H9 (cell line): ENCODE data around the gene ADGRG1. TPM values are rescaled to one million over a fixed set of nuclear protein-coding genes. Genes with fewer than 3 reads are reported as not detected.

Source experiments
- DNase-seq: peaks from one replicate; pipeline ENCODE4 v3.0.0-alpha.2; 2017
- H2AFZ ChIP-seq: one replicate; pipeline ENCODE4 v1.6.1; 2013; ENCODE audit warnings: mild to moderate bottlenecking, low read length, control low read depth, moderate library complexity
- H2AK5ac ChIP-seq: 2 replicates; pipeline ENCODE4 v1.6.1; 2013; ENCODE audit warnings: low read length, control low read depth, mixed read lengths; ENCODE audit not compliant: insufficient read length
- H2BK120ac ChIP-seq: one replicate; pipeline ENCODE4 v1.6.1; 2013; ENCODE audit warnings: low read depth, mild to moderate bottlenecking, low read length, control low read depth, inconsistent platforms; ENCODE audit not compliant: poor library complexity, severe bottlenecking
- H2BK12ac ChIP-seq: 2 replicates; pipeline ENCODE4 v1.6.1; 2013; ENCODE audit warnings: low read length, control low read depth, mixed read lengths, low read depth; ENCODE audit not compliant: insufficient read length
- H2BK15ac ChIP-seq: 2 replicates; pipeline ENCODE4 v1.6.1; 2013; ENCODE audit warnings: low read depth, low read length, control low read depth
- H2BK20ac ChIP-seq: one replicate; pipeline ENCODE4 v1.6.1; 2013; ENCODE audit warnings: low read depth, mild to moderate bottlenecking, low read length, control low read depth, inconsistent platforms; ENCODE audit not compliant: poor library complexity, severe bottlenecking
- H2BK5ac ChIP-seq: 2 replicates; pipeline ENCODE4 v1.6.1; 2013; ENCODE audit warnings: low read length, control low read depth, mixed read lengths; ENCODE audit not compliant: insufficient read length
- H3K14ac ChIP-seq: 2 replicates; pipeline ENCODE4 v1.6.1; 2013; ENCODE audit warnings: low read length, control low read depth; ENCODE audit not compliant: insufficient read depth
- H3K18ac ChIP-seq: 2 replicates; pipeline ENCODE4 v1.6.1; 2013; ENCODE audit warnings: low read depth, mild to moderate bottlenecking, mixed read lengths, low read length, control low read depth; ENCODE audit not compliant: insufficient read length
- H3K23ac ChIP-seq: 2 replicates; pipeline ENCODE4 v1.6.1; 2013; ENCODE audit warnings: low read length, control low read depth, mixed read lengths, low read depth; ENCODE audit not compliant: insufficient read length
- H3K23me2 ChIP-seq: 2 replicates; pipeline ENCODE4 v1.6.1; 2013; ENCODE audit warnings: low read depth, mild to moderate bottlenecking, mixed read lengths, low read length, control low read depth; ENCODE audit not compliant: insufficient read length, poor library complexity, severe bottlenecking
- H3K27ac ChIP-seq: 2 replicates; pipeline ENCODE4 v1.5.1; 2013; ENCODE audit warnings: low read length, control low read depth, mixed read lengths, low read depth; ENCODE audit not compliant: insufficient read length
- H3K27me3 ChIP-seq: 2 replicates; pipeline ENCODE4 v1.6.1; 2013; ENCODE audit warnings: low read length, control low read depth, inconsistent platforms; ENCODE audit not compliant: insufficient read depth
- H3K4ac ChIP-seq: 2 replicates; pipeline ENCODE4 v1.6.1; 2013; ENCODE audit warnings: low read depth, mild to moderate bottlenecking, control low read depth, inconsistent platforms, low read length, moderate library complexity
- H3K4me1 ChIP-seq: 2 replicates; pipeline ENCODE4 v1.6.1; 2013; ENCODE audit warnings: low read length, control low read depth, inconsistent platforms; ENCODE audit not compliant: insufficient read depth
- H3K4me2 ChIP-seq: 2 replicates; pipeline ENCODE4 v1.6.1; 2013; ENCODE audit warnings: low read length, control low read depth, mixed read lengths; ENCODE audit not compliant: insufficient read length, insufficient read depth
- H3K56ac ChIP-seq: 2 replicates; pipeline ENCODE4 v1.6.1; 2013; ENCODE audit warnings: low read depth, mild to moderate bottlenecking, mixed read lengths, low read length, control low read depth; ENCODE audit not compliant: insufficient read length
- H3K79me1 ChIP-seq: 2 replicates; pipeline ENCODE4 v1.6.1; 2013; ENCODE audit warnings: low read depth, mild to moderate bottlenecking, moderate library complexity, low read length, control low read depth, inconsistent platforms; ENCODE audit not compliant: insufficient read depth, poor library complexity, severe bottlenecking
- H3K79me2 ChIP-seq: 2 replicates; pipeline ENCODE4 v1.6.1; 2013; ENCODE audit warnings: low read length, control low read depth, inconsistent platforms; ENCODE audit not compliant: insufficient read depth
- H3K9ac ChIP-seq: 2 replicates; pipeline ENCODE4 v1.6.1; 2013; ENCODE audit warnings: low read length, control low read depth, mixed read lengths; ENCODE audit not compliant: insufficient read length; ENCODE audit errors: extremely low read depth
- H3K9me3 ChIP-seq: one replicate; pipeline ENCODE4 v1.6.1; 2013; ENCODE audit warnings: low read depth, low read length, inconsistent platforms; ENCODE audit not compliant: control insufficient read depth
- H3T11ph ChIP-seq: one replicate; pipeline ENCODE4 v1.6.1; 2013; ENCODE audit warnings: mild to moderate bottlenecking, low read length, control low read depth, inconsistent platforms
- H4K20me1 ChIP-seq: one replicate; pipeline ENCODE4 v1.6.1; 2013; ENCODE audit not compliant: control insufficient read depth, insufficient read length, insufficient read depth
- H4K5ac ChIP-seq: 2 replicates; pipeline ENCODE4 v1.6.1; 2013; ENCODE audit warnings: low read depth, mild to moderate bottlenecking, mixed read lengths, low read length, control low read depth; ENCODE audit not compliant: insufficient read length
- H4K8ac ChIP-seq: replicated peaks from 2 replicates; pipeline ENCODE4 v1.6.1; 2013; ENCODE audit warnings: low read length, control low read depth, mixed read lengths, low read depth; ENCODE audit not compliant: insufficient read length
- H4K91ac ChIP-seq: 2 replicates; pipeline ENCODE4 v1.6.1; 2013; ENCODE audit warnings: low read depth, mild to moderate bottlenecking, moderate library complexity, mixed read lengths, low read length, control low read depth; ENCODE audit not compliant: insufficient read length
- H3K27ac Mint-ChIP-seq, 3 experiments: 2 replicates in 2 of 3; 3 replicates in 1 of 3; pipeline ENCODE4 v1.8.0; 2020 to 2021; ENCODE audit warnings: mixed read lengths in 3 of 3, mild to moderate bottlenecking in 1 of 3, moderate library complexity in 1 of 3
- H3K27me3 Mint-ChIP-seq: 2 replicates; pipeline ENCODE4 v1.8.0; 2021; ENCODE audit warnings: low read depth, mild to moderate bottlenecking, moderate library complexity, mixed read lengths
- H3K36me3 Mint-ChIP-seq, 3 experiments: 2 replicates in 2 of 3; 3 replicates in 1 of 3; pipeline ENCODE4 v1.8.0; 2020 to 2021; ENCODE audit warnings: low read depth in 3 of 3, mixed read lengths in 3 of 3; ENCODE audit not compliant: insufficient read depth in 1 of 3
- H3K4me1 Mint-ChIP-seq, 2 experiments: 2 replicates each; pipeline ENCODE4 v1.8.0; 2020; ENCODE audit warnings: mixed read lengths in 2 of 2
- H3K4me3 Mint-ChIP-seq, 2 experiments: 2 replicates in 1 of 2; 3 replicates in 1 of 2; pipeline ENCODE4 v1.8.0; 2020 to 2021; ENCODE audit warnings: mild to moderate bottlenecking in 2 of 2, mixed read lengths in 2 of 2, moderate library complexity in 1 of 2
- H3K9me3 Mint-ChIP-seq, 2 experiments: 2 replicates in 1 of 2; 3 replicates in 1 of 2; pipeline ENCODE4 v1.8.0; 2020; ENCODE audit warnings: mild to moderate bottlenecking in 2 of 2, mixed read lengths in 2 of 2, moderate library complexity in 1 of 2
- CTCF ChIP-seq: fragments of 200-600 bp; sonication (generic); conservative IDR thresholded peaks from 3 replicates; pipeline ENCODE4 v1.8.0; 2021; ENCODE audit warnings: antibody characterized with exemption, mild to moderate bottlenecking
- WGBS: extraction: QIAGEN DNeasy Blood & Tissue Kit; methylation state at CpG from one replicate; pipeline ENCODE4 v1.1.7; 2013; ENCODE audit warnings: missing lambda C conversion rate, low lambda C conversion rate, mixed read lengths; ENCODE audit not compliant: insufficient read length; ENCODE audit errors: extremely low coverage; 5-methylcytosine and 5-hydroxymethylcytosine counted together
- total RNA-seq: library from RNA; stranded (reverse); gene quantifications from 2 replicates; pipeline ENCODE4 v1.2.1, GENCODE V29; 2021

ADGRG1 gene
- total RNA-seq, 1 experiment from 2014 or later = 1.1 TPM

- H3K4me1 Mint-ChIP-seq = peaks cover 6% of the 10 kb centered on the region in 2 experiments
- Histone ChIP-seq H2BK20ac (no peak overlapping the region), H3K4me1 (no peaks in the 10 kb centered on the region), H3K18ac (no peak overlapping the region), H3K27ac (no peak overlapping the region), H3K27me3 (no peaks in the 10 kb centered on the region), H3K4me2 (no peak overlapping the region), H2BK120ac (no peak overlapping the region), H3T11ph (no peak overlapping the region), H4K20me1 (no peaks in the 10 kb centered on the region), H2AFZ (no peak overlapping the region), H3K9me3 (no peaks in the 10 kb centered on the region), H3K56ac (no peak overlapping the region), H3K4ac (no peak overlapping the region), H3K9ac (no peak overlapping the region), H3K79me2 (no peaks in the 10 kb centered on the region), H4K8ac (no peak overlapping the region), H2BK12ac (no peak overlapping the region), H2BK15ac (no peak overlapping the region), H3K23ac (no peak overlapping the region), H2BK5ac (no peak overlapping the region), H3K79me1 (no peaks in the 10 kb centered on the region), H4K5ac (no peak overlapping the region), H4K91ac (no peak overlapping the region), H2AK5ac (no peak overlapping the region), H3K14ac (no peak overlapping the region; the same call in 1 of the 2 replicates), H3K23me2 (no peaks in the 10 kb centered on the region)
- H3K27me3 Mint-ChIP-seq = peaks cover 31% of the 10 kb centered on the region
- TF ChIP-seq CTCF = no peak
- H3K4me3 Mint-ChIP-seq = no peak overlapping the region
- no peaks in the 10 kb centered on the region; a peak in 1 of 7 replicates for H3K36me3 Mint-ChIP-seq
- WGBS = no CpG with 5 or more reads among the region's 11 CpGs
- no peak for DNase-seq
- H3K27ac Mint-ChIP-seq = no peak overlapping the region
- peaks cover 0 to 16% of the 10 kb centered on the region in 2 experiments; a peak in 2 of 5 replicates for H3K9me3 Mint-ChIP-seq
Observed at GRCh38 chr16:57707331-57707730, 78.9 kb downstream of the ADGRG1 start.
